Body of pancreas (tissue), 4 donors: ENCODE data around the gene SELENOO. TPM values are rescaled to one million over a fixed set of nuclear protein-coding genes. Genes with fewer than 3 reads are reported as not detected.

Source experiments
- ATAC-seq: fragments of 150-250 bp; one replicate; pipeline ENCODE4 v1.9.1; 2016
- DNase-seq, 4 donors: peaks; one replicate each; pipeline ENCODE4 v3.0.0-alpha.2; 2019
- H3K27ac ChIP-seq, 4 donors: fragments of 200-600 bp; sonication (generic); 1 replicate in 3 of 4; 2 replicates in 1 of 4; pipeline versions ENCODE4 v1.5.1 to v1.6.1; 2016 to 2019; ENCODE audit warnings: mild to moderate bottlenecking in 1 of 4, mixed read lengths in 1 of 4, moderate library complexity in 1 of 4
- H3K27me3 ChIP-seq, 2 donors: fragments of 200-600 bp; sonication (generic); one replicate each; pipeline ENCODE4 v1.6.0; 2016; ENCODE audit warnings: mild to moderate bottlenecking in 1 of 2
- H3K36me3 ChIP-seq, 2 donors: fragments of 200-600 bp; sonication (generic); replicated peaks in 1 of 2; 2 replicates each; pipeline ENCODE4 v1.5.1; 2016; ENCODE audit warnings: low read depth in 2 of 2; ENCODE audit not compliant: insufficient read depth in 1 of 2
- H3K4me1 ChIP-seq: fragments of 200-600 bp; sonication (generic); one replicate; pipeline ENCODE4 v1.6.0; 2016
- H3K4me3 ChIP-seq, 2 donors: fragments of 200-600 bp; sonication (generic); 1 replicate in 1 of 2; 2 replicates in 1 of 2; pipeline ENCODE4 v1.5.1; 2016 to 2019
- H3K9me3 ChIP-seq, 3 donors: fragments of 200-600 bp; sonication (generic); 1 replicate in 2 of 3; 2 replicates in 1 of 3; pipeline ENCODE4 v1.5.1; 2016
- POLR2A ChIP-seq, 3 donors: fragments of 450-650 bp; IDR thresholded peaks; one replicate each; pipeline ENCODE4 v1.6.1; 2016; ENCODE audit warnings: antibody characterized with exemption in 3 of 3, mild to moderate bottlenecking in 2 of 3
- WGBS, 2 donors: methylation state at CpG; one replicate each; pipeline ENCODE4 v1.1.5; 2017; 5-methylcytosine and 5-hydroxymethylcytosine counted together
- intact Hi-C: fragments of 100-400 bp; cut with DNase I; formaldehyde crosslinking; loops from one replicate; pipeline ENCODE4 v1.15.1; 2023
- total RNA-seq, 2 donors: library from RNA; depleted of rRNA; stranded (reverse); fragments of >200 nt; gene quantifications; one replicate each; pipeline ENCODE4 v1.1.0, GENCODE V29; 2016
- TF ChIP-seq, protein P1 (sequence below), 7 experiments: fragments of 450-650 bp in 4 of 7; fragments of 200-600 bp in 3 of 7; sonication (generic) in 3 of 7; IDR thresholded peaks; one replicate each; pipeline ENCODE4 v1.5.1; 2016 to 2019; ENCODE audit warnings: antibody characterized with exemption in 7 of 7

Gene SELENOO
- total RNA-seq, 2 donors from 2014 or later, result 23.6 to 57.4 TPM

DNA sequence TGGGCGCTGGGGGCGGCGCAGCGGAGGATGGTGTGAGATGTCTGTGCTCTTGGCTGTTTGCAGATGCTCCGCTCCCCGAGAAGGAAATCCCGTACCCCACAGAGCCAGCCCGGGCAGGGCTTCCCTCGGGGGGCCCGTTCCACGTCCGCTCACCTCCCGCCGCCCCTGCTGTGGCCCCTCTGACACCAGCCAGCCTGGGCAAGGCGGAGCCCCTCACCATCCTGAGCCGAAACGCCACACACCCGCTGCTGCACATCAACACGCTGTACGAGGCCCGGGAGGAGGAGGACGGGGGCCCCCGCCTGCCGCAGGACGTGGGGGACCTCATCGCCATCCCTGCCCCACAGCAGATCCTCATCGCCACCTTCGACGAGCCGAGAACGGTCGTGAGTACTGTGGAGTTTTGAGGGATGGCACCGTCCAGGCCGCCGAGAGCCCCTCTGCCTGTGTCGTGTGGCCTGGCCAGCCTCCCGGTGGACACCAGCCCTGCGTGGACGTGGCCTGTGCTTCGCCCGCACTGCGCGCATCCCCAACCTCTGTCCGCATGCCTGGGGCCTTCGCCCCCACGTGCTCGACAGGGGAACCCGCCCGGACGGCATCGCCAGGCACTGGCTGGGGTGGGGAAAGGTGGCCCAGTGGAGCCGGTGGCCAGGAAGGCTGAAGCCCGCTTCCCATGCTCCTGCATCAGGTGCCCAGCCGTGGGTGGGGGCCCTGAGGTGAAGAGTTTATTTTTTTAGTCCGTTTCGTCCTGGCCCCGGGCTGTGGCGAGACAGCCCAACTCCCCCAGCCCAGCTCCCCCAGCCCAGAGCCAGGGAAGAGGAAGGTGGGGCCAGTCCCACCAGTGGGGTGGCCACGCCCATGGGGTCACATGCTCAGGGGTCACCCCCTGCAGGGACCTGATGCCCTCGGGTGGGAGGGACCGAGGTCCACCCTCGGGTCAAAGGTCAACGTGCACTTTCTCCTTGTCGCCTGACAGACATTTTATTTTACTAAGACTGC is 21.6 kb upstream of the SELENOO start:
- no peak for DNase-seq
- H3K4me1 ChIP-seq, result peaks cover 22% of the 10 kb centered on the region
- WGBS, 2 donors, result 83 to 85% methylated on average over 8 to 60 of the region's 64 CpGs
- no peak for ATAC-seq
- no peaks in the 10 kb centered on the region for H3K9me3 ChIP-seq
- H3K27me3 ChIP-seq, result no peaks in the 10 kb centered on the region
- no peak overlapping the region for H3K27ac ChIP-seq
- intact Hi-C loops, result no loop called here
- no peak for TF ChIP-seq POLR2A (IDR thresholded peaks at IDR 0.05)
- TF ChIP-seq, protein P1, sequence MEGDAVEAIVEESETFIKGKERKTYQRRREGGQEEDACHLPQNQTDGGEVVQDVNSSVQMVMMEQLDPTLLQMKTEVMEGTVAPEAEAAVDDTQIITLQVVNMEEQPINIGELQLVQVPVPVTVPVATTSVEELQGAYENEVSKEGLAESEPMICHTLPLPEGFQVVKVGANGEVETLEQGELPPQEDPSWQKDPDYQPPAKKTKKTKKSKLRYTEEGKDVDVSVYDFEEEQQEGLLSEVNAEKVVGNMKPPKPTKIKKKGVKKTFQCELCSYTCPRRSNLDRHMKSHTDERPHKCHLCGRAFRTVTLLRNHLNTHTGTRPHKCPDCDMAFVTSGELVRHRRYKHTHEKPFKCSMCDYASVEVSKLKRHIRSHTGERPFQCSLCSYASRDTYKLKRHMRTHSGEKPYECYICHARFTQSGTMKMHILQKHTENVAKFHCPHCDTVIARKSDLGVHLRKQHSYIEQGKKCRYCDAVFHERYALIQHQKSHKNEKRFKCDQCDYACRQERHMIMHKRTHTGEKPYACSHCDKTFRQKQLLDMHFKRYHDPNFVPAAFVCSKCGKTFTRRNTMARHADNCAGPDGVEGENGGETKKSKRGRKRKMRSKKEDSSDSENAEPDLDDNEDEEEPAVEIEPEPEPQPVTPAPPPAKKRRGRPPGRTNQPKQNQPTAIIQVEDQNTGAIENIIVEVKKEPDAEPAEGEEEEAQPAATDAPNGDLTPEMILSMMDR (IDR thresholded peaks at IDR 0.05), result no peak
- H3K4me3 ChIP-seq, result no peak overlapping the region
- no peaks in the 10 kb centered on the region for H3K36me3 ChIP-seq

DNA sequence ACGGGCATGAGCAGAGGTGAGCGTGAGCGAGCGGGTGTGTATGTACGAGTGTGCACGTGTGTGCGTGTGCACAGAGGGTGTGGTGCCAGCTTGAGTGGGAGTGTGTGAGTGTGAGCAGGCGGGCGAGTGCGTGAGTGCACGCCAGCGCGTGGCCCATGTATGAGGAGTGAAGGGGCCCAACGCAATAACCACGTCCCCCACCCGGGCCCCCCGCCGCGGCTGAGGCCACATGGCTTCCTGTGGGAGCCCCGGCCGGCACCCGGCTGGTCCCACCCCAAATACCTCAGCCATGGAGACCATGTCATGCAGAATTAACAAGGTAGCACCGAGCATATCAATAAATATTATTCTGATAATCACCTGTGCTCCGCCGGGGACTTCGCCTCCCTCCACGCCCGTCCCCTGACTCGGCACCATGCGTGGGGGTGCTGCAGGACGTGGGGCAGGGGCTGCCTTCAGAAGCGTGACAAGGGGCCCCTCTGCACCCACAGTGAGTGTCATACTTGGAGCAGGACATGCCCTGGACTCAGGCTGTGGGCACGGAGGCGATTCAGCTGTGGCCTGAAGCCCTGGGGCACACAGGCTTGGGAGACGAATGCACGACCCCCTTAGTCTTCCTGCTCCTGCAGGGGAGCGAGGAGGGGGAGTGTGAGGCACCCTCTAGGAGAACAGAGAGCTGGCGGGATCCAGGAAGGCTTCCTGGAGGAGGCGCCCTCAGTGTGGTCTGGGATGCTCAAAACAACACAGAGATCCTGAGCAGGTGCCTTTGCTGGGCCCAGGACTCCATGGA is 20.7 kb upstream of the SELENOO start:
- no peaks in the 10 kb centered on the region for H3K9me3 ChIP-seq
- TF ChIP-seq, protein P1 (IDR thresholded peaks at IDR 0.05), result no peak
- TF ChIP-seq POLR2A (IDR thresholded peaks at IDR 0.05), result no peak
- 78 to 81% methylated on average over 29 to 39 of the region's 39 CpGs for WGBS, 2 donors
- peaks cover 30% of the 10 kb centered on the region for H3K4me1 ChIP-seq
- ATAC-seq (no peak), DNase-seq (no peak)
- H3K27ac ChIP-seq, result no peak overlapping the region
- H3K4me3 ChIP-seq, result no peak overlapping the region
- no peaks in the 10 kb centered on the region for H3K27me3 ChIP-seq
- H3K36me3 ChIP-seq, result no peaks in the 10 kb centered on the region
- intact Hi-C loops, result no loop called here

DNA sequence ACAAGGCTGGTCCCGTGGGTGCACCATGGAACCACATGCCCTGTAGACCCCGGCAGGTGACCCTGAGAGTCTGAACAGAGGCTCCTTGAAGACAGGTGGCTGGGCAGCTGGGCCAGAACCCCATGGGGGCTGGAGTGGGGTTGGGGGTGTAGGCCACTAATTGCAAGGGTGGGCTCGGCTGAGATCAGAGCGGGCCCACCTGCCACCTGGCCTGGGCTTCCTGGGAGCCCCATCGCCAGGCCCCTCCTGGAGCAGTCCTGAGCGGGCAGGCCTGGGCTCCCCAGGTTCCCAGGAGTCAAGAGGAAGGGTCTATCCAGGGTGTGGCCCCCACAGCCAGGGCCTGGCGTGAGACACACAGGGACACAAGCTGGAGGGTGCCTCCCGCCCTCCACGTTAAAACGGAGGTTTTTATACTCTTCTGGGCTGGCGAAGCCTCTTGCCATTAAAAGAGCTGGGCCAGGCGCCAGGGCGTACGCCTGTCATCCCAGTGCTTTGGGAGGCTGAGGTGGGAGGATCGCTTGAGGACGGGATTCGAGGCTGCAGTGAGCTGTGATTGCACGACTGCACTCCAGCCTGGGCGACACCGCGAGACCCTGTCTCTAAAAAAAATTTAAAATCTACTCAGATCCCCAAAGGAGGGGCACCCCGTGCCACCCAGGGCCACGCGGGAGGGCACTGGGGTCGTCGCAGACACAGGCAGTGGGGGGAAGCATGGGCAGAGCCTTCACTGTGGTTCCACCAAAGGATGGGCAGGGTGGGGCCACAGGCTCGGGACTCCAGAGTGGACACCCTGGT is 19.9 kb upstream of the SELENOO start:
- H3K4me1 ChIP-seq, result peaks cover 34% of the 10 kb centered on the region
- H3K4me3 ChIP-seq, result no peak overlapping the region
- no peak overlapping the region for H3K27ac ChIP-seq
- H3K36me3 ChIP-seq, result no peaks in the 10 kb centered on the region
- WGBS, 2 donors, result 92 to 95% methylated on average over 26 to 27 of the region's 27 CpGs
- TF ChIP-seq, protein P1 (IDR thresholded peaks at IDR 0.05), result no peak
- no peak for TF ChIP-seq POLR2A (IDR thresholded peaks at IDR 0.05)
- peak in 2 of 4 donors; percentile 11 to 16 for DNase-seq
- ATAC-seq, result no peak
- intact Hi-C loops, result no loop called here
- no peaks in the 10 kb centered on the region for H3K9me3 ChIP-seq
- no peaks in the 10 kb centered on the region for H3K27me3 ChIP-seq

DNA sequence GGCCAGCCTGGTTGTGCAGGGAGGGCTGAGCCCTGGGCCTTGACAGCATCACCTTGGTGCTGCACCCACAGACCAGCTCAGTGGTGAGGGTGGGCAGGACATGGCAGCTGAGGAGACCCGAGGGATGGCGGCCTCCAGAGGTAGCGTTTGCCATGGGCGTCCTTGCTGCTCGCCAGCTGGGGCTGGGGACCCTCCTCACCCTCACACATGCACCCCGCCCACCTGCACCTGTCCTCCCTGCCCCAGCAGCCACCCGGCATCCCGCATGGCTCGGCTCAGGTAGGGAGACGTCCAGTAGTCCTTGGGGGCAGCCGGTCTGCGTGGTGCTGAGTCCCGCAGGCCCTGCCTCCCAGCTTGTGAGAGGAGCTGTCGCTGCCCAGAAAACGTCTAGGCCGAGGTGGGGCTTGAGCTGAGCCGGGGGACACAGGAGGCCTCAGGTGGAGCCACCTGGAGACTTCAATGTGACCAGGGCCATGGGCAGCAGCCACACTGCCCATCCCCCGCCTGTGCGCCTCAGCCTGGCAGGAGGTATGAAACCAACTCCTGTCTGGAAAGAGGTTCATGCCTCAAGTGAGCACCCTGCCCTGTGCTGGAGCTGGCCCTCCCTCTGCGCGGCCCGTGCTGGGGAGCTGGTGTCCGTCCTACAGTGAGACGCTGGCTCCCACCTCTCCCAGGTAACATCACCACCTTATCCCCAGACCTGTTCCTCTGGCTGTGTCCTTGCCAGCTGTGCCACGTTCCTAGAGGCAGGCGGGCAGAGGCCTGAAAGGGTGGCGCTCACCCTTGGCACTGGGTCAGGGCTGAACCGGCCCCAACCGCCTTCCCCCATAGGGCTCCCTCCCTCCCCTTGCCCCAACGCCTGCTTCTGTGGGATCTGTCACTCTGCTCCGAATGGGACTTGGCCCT is 18.4 kb upstream of the SELENOO start:
- 19 to 46% methylated on average over 14 to 25 of the region's 31 CpGs for WGBS, 2 donors
- intact Hi-C loops, result no loop called here
- Histone ChIP-seq H3K4me3 (no peak overlapping the region), H3K27ac (peak overlapping the region; percentile 67 to 77 (median 72)), H3K27me3 (no peaks in the 10 kb centered on the region), H3K36me3 (no peaks in the 10 kb centered on the region), H3K9me3 (no peaks in the 10 kb centered on the region), H3K4me1 (peaks cover 44% of the 10 kb centered on the region)
- ATAC-seq, result peak; percentile 54
- TF ChIP-seq, protein P1 (IDR thresholded peaks at IDR 0.05), result no peak
- peak in 1 of 3 donors; percentile 42 for TF ChIP-seq POLR2A (IDR thresholded peaks at IDR 0.05)
- DNase-seq, result peak; percentile 75 to 96 (median 90)
